Superior temporal gyrus (tissue), 1 donor: ENCODE data around the gene RBMS3.
"Not testable (repeated sequence)": the region's sequence is repeated elsewhere in the genome, so short reads cannot be mapped to it uniquely, and the experiment has no call there.

Experiments used
- DNase-seq: peaks from one replicate; pipeline ENCODE4 v3.0.0-alpha.2; 2016; ENCODE audit errors: extremely low spot score

RBMS3 gene

GRCh38 chr3:30017901-30018300, 737.0 kb downstream of the RBMS3 start:
- no peak for DNase-seq

- no peak for DNase-seq
Observed at GRCh38 chr3:30020380-30020779, 739.5 kb downstream of the RBMS3 start.

- no peak for DNase-seq
Observed at GRCh38 chr3:30024466-30024865, 743.6 kb downstream of the RBMS3 start.

DNA sequence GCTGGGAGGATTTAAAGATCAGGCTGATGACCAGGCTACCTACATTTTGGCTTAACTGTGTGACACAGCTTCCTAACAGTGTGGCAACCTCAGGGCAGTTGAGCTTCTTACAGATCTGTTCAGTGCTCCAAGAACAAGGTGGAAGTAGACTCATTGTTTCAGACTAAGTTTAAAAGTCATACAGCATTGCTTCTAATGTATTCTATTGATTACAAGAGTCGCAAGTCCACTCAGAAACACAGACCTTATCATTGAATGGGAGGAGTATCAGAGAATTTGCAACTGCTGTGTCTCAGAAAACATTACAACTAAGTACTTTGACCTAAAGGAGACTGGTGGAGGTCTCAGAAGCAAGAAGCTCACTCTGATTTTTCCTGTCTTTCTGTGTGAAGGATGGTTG, 746.0 kb downstream of the RBMS3 start:
- no peak for DNase-seq

DNA sequence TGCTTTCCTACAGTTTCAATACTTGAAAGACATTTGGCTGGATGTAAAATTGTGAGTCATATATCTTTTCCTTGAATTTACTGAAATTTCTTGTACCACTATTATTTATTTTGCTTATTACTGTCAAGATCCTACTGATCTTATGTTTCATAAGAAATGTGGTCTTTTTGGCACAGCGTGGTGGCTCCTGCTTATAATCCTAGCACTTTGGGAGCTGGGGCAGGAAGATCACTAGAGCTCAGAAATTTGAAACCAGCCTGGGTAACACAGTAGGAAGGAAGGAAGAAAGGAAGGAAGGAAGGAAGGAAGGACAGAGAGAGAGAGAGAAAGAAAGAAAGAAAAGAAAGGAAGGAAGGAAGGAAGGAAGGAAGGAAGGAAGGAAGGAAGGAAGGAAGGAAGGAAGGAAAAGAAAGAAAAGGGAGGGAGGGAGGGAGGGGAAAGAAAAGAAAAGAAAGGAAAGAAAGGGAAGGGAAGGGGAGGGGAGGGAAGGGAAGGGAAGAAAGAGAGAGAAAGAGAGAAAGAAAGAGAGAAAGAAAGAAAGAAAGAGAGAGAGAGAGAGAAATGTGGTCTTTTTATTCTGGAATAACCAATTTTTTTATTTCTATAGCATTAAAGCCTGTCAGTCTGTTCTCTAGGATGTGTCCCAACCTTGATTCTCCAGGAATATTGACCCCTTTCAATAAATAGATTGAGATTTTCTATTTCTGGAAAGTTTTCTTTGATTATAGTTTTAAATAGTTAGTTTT, 753.5 kb downstream of the RBMS3 start:
- DNase-seq = no peak

GRCh38 chr3:30035935-30036567, 755.2 kb downstream of the RBMS3 start:
- no peak for DNase-seq

DNA sequence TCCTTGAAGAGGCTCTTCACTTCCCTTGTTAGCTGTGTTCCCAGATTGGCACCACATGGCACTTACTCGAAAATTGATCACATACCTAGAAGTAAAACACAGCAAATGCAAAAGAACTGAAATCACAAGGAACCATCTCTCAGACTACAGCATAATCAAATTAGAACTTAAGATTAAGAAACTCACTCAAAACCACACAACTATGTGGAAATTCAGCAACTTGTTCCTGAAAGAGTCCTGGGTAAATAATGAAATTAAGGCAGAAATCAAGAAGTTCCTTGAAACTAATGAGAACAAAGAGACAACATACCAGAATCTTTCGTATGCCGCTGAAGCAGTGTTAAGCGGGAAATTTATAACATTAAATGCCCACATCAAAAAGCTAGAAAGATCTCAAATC, 759.3 kb downstream of the RBMS3 start:
- DNase-seq = no peak

GRCh38 chr3:30041481-30041880, 760.6 kb downstream of the RBMS3 start:
- not testable (repeated sequence) for DNase-seq

GRCh38 chr3:30042274-30042859, 761.5 kb downstream of the RBMS3 start:
- peak; percentile 88 for DNase-seq

DNA sequence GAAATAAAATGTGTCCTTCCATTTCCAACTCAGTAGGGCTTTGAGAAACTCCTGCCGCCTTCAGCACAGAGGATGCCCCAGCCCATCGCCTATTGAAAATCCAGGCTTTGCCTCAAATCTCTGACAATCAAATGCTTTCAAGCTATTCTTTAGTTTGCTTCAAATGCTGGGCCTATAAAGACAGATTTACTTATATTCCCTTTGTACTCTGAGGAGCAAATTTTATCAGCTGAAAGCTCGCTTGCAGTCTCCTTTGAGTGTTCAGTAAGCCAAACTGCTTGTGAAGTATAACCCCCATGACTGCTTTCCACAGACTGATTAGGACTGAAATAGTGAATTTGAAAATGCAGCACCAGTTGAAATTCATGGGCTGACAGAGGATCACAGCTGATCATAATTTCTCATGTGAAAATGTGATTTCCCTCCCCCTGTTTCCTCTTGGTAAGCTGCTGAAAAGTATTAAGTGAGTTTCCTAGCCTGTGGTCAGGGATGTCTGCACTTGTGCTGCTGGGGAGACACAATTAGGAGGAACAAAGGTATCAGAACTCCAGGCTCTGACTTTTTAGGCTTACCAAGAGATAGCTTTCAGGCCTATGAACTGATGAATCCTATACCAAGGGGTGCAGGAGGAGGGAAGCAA, 762.2 kb downstream of the RBMS3 start:
- DNase-seq = no peak

- DNase-seq = no peak
Observed at GRCh38 chr3:30044515-30044914, 763.6 kb downstream of the RBMS3 start.

DNA sequence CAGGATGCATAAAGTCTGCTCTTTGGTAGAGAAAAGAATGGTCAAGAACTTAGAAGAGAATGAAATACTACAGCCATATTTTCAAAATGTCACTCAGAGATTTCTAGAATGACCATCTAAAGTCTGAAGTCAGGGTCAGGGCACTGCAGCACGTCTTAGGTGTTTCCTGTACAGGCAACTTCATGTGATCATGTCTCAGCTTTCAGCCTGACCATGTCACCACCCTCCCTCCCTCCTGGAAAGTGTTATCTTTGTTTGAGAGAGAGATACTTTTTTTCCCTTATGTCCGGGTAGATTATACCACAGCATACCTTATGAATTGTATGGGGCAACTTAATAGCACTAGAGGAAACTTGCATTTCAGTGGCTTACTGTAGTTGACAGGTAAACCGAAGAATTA, 767.6 kb downstream of the RBMS3 start:
- DNase-seq = no peak

- DNase-seq = not testable (repeated sequence)
Observed at GRCh38 chr3:30050116-30050515, 769.2 kb downstream of the RBMS3 start.

DNA sequence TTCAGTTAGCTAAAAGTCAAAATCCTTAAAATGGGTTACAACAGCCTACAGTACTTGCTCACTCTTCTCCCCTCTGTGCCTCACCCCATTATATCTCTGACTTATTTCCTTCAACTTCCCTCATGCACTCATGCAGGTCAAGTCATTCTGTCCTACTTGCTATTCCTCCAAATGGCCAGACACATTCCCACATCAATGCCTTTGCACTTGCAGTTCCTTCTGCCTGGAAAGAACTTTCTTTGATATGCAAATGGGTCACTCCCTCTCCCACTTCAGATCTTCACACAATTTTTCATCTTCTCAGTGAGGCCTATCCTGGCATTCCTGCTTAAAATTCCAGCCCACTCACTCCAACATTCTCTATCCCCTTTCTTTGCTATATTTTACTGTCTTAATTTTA, 778.4 kb downstream of the RBMS3 start:
- DNase-seq = no peak
